Measurements from ENCODE around the gene CEP41. TPM values are rescaled to one million over a fixed set of nuclear protein-coding genes. Genes with fewer than 3 reads are reported as not detected.

Gene CEP41
- total RNA-seq, 2 donors from 2014 or later, result 11.3 to 17.7 TPM

- H3K4me1 Mint-ChIP-seq (ENCODE audit: low read depth in 2 of 2), result no peaks in the 10 kb centered on the region
- no peak overlapping the region for H3K27ac Mint-ChIP-seq
- H3K36me3 Mint-ChIP-seq, result no peaks in the 10 kb centered on the region
- ATAC-seq (peak in 1 of 2 donors; percentile 28), DNase-seq (ENCODE audit: low spot score) (no peak)
- no peaks in the 10 kb centered on the region for H3K9me3 Mint-ChIP-seq
- H3K27me3 Mint-ChIP-seq, result peaks cover 12 to 14% of the 10 kb centered on the region in 2 donors
- no peak overlapping the region for H3K4me3 Mint-ChIP-seq
Observed at GRCh38 chr7:130346941-130347340, 93.9 kb downstream of the CEP41 start.

DNA sequence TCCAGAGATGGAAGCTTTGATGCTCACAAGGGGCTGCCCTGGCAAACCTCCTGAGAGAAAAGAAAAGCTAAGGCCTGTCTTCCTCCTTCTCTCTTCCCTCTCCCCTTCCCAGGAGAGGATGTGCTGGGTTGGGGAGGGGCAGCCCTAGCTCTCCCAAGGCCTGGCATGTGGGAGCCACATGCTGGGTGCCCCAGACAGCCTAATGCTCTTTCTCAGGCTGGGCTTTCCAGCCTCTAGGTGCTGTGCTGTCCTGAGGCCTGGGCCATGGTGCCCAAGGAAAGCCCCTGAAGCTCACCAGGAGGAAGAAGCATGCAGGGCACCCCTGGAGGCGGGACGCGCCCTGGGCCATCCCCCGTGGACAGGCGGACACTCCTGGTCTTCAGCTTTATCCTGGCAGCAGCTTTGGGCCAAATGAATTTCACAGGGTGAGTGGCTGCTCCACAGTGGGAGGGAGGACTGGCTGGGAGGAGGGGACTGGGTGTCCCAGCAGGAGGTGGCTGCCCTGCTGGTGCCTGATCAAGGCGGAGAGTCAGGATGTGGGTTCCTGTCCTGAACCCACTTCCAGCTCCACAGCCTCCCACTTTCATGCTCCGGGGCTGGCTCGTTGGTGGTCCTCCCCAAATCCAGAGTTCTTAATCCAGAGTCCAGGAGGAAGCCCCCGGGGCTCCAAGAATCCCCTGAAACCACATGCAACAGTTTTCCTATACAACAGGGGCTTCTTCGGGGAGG, 94.5 kb downstream of the CEP41 start:
- no peak overlapping the region for H3K27ac Mint-ChIP-seq
- DNase-seq (ENCODE audit: low spot score), result no peak
- no peaks in the 10 kb centered on the region for H3K36me3 Mint-ChIP-seq
- H3K9me3 Mint-ChIP-seq, result no peaks in the 10 kb centered on the region
- no peak overlapping the region for H3K4me3 Mint-ChIP-seq
- peak; percentile 31 to 36 for ATAC-seq
- no peaks in the 10 kb centered on the region for H3K4me1 Mint-ChIP-seq (ENCODE audit: low read depth in 2 of 2)
- H3K27me3 Mint-ChIP-seq, result peaks cover 12 to 14% of the 10 kb centered on the region in 2 donors

DNA sequence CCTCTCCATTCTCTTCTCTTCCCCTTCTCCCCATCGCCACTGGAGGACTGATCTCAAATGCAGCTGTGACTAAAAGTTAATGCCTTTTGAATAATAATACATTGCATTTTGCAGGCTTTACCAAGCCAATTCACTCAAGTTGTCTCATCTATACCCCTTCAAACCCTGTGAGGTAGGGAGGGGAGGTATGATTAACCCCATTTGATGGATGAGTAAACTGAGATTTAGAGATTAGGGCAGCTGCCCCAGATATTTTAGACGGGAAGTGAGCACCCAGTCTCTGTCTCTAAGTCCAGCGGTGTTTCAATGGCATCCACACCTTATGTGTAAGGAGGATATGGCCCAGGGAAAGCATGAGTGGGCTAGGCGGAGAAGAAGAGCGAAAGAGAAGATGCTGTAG, 95.1 kb downstream of the CEP41 start:
- Mint-ChIP-seq H3K27ac (no peak overlapping the region), H3K27me3 (peaks cover 12 to 14% of the 10 kb centered on the region in 2 donors), H3K36me3 (no peaks in the 10 kb centered on the region), H3K9me3 (no peaks in the 10 kb centered on the region), H3K4me1 (ENCODE audit: low read depth in 2 of 2) (no peaks in the 10 kb centered on the region), H3K4me3 (no peak overlapping the region)
- no peak for DNase-seq (ENCODE audit: low spot score)
- ATAC-seq, result no peak

- no peak for DNase-seq (ENCODE audit: low spot score)
- H3K27me3 Mint-ChIP-seq, result peaks cover 9 to 14% of the 10 kb centered on the region in 2 donors
- no peak overlapping the region for H3K27ac Mint-ChIP-seq
- H3K9me3 Mint-ChIP-seq, result no peaks in the 10 kb centered on the region
- no peaks in the 10 kb centered on the region for H3K4me1 Mint-ChIP-seq (ENCODE audit: low read depth in 2 of 2)
- ATAC-seq, result no peak
- H3K4me3 Mint-ChIP-seq, result no peak overlapping the region
- H3K36me3 Mint-ChIP-seq, result no peaks in the 10 kb centered on the region
Observed at GRCh38 chr7:130345136-130345535, 95.7 kb downstream of the CEP41 start.

DNA sequence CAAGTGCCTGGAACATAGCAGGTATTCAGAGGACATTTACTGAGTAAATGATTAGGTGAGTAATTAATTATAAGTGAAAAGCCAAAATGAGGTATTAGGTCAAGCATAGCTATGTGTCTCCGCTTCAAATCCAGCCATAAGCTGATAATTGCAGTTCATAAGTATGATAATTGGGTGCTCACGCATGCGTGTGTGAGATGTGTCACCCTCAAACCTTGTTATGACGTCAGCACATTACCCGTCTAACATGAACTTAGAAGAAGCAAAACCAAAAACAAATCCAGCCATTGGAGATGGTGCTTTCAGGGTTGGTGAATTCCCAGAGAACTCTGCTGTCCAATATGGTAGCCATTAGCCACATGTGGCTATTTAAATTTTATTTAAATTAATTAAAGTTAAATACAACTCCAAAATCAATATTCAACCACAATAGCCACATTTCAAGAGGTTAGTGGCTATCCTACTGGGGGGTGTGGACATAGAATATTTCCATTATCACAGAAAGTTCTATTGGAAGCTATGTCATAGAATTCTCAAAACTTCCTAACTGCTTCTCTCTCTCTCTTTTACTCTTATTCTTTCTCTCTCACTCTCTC, 96.4 kb downstream of the CEP41 start, which contains the start of gene CPA5:
Gene CPA5, plus strand, starts transcription at position 546 of the 596 bp plus-strand sequence. CDS start 1,670 bp downstream, outside the sequence.
- no peaks in the 10 kb centered on the region for H3K9me3 Mint-ChIP-seq
- no peak for ATAC-seq
- peaks cover 6 to 14% of the 10 kb centered on the region in 2 donors for H3K27me3 Mint-ChIP-seq
- H3K4me3 Mint-ChIP-seq, result no peak within 1 kb of the TSS
- no peaks in the 10 kb centered on the region for H3K4me1 Mint-ChIP-seq (ENCODE audit: low read depth in 2 of 2)
- no peaks in the 10 kb centered on the region for H3K36me3 Mint-ChIP-seq
- no peak within 1 kb of the TSS for H3K27ac Mint-ChIP-seq
- DNase-seq (ENCODE audit: low spot score), result no peak

Other genes starting within 250 kb of the CEP41 start
- 10 to 100 TPM; 39.4 to 43.9 TPM for gene TMEM209, start 235.6 kb downstream of the CEP41 start, total RNA-seq
- gene SSMEM1, start 233.2 kb downstream of the CEP41 start, total RNA-seq, result not detected
- not detected for gene CPA2, start 174.2 kb downstream of the CEP41 start, total RNA-seq
- not detected for gene CPA4, start 147.9 kb downstream of the CEP41 start, total RNA-seq
- not detected for gene CPA5, start 96.2 kb downstream of the CEP41 start, total RNA-seq
- not detected for gene CPA1, start 60.5 kb downstream of the CEP41 start, total RNA-seq
- 1 to 10 TPM in 1 of 2 donors, under 1 TPM in 1; 0.73 to 1.3 TPM for gene MEST, start 51.1 kb upstream of the CEP41 start, total RNA-seq
- gene COPG2, start 227.7 kb upstream of the CEP41 start, total RNA-seq, result 10 to 100 TPM; 10.3 to 11.3 TPM
- gene TSGA13, start 245.5 kb upstream of the CEP41 start, total RNA-seq, result not detected

All from natural killer cell treated with Interleukin-12 subunit alpha and Interleukin-12 subunit beta and Interleukin-15 and Interleukin-18, amount 100 ng/mL, for 72 hours (primary cell).